ENCODE results near the gene CABCOCO1.

DNA sequence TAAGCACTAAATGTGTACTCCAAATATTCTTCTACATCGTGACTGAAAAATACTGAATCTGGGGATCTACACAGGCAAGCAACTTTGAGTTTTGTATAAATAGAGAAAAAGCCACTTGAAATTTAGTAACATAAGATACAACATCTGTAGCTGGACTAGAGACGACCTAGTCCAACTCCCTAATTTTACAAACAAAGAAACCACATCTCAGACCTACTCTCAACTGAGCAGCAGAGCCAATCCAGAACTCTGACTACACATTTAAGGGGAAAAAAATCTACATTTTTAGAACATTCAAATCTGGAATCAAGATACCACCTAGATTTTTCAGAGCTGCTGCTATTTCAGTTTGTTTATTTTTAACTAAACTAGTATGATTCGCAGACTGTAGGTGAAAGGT lies 88.9 kb downstream of the CABCOCO1 start:
- TF ChIP-seq, protein P1, sequence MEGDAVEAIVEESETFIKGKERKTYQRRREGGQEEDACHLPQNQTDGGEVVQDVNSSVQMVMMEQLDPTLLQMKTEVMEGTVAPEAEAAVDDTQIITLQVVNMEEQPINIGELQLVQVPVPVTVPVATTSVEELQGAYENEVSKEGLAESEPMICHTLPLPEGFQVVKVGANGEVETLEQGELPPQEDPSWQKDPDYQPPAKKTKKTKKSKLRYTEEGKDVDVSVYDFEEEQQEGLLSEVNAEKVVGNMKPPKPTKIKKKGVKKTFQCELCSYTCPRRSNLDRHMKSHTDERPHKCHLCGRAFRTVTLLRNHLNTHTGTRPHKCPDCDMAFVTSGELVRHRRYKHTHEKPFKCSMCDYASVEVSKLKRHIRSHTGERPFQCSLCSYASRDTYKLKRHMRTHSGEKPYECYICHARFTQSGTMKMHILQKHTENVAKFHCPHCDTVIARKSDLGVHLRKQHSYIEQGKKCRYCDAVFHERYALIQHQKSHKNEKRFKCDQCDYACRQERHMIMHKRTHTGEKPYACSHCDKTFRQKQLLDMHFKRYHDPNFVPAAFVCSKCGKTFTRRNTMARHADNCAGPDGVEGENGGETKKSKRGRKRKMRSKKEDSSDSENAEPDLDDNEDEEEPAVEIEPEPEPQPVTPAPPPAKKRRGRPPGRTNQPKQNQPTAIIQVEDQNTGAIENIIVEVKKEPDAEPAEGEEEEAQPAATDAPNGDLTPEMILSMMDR (IDR thresholded peaks at IDR 0.05), result no peak
- TF ChIP-seq POLR2A (IDR thresholded peaks at IDR 0.05), result no peak

All from thyroid gland (tissue), 4 donors.